ENCODE data around the gene BPTF.
"Not testable (repeated sequence)": the region's sequence is repeated elsewhere in the genome, so short reads cannot be mapped to it uniquely, and the experiment has no call there.

The BPTF gene

GRCh38 chr17:67980456-67980855, 155.2 kb downstream of the BPTF start:
- peaks cover 25% of the 10 kb centered on the region for H3K36me3 ChIP-seq (ENCODE audit: insufficient read depth, low read length)
- no peaks in the 10 kb centered on the region for H3K27me3 ChIP-seq (ENCODE audit: insufficient read depth, low read length, poor library complexity)
- H3K9me3 ChIP-seq (ENCODE audit: insufficient read depth, low read length, severe bottlenecking) = no peaks in the 10 kb centered on the region
- no peaks in the 10 kb centered on the region for H4K20me1 ChIP-seq (ENCODE audit: insufficient read depth, low read length)
- H3K79me2 ChIP-seq (ENCODE audit: insufficient read depth, low read length) = no peaks in the 10 kb centered on the region
- ATAC-seq (ENCODE audit: insufficient read depth, low read depth) (no peak), DNase-seq (no peak)
- no peak for TF ChIP-seq CTCF (IDR thresholded peaks at IDR 0.05; ENCODE audit: borderline replicate concordance, extremely low read depth, low read length, poor library complexity, severe bottlenecking)
- TF ChIP-seq EZH2 (IDR thresholded peaks at IDR 0.05; ENCODE audit: borderline replicate concordance, low read depth, low read length, severe bottlenecking) = no peak
- no peak overlapping the region for H2AFZ ChIP-seq (ENCODE audit: low read depth, low read length)
- H3K4me3 ChIP-seq (ENCODE audit: low read depth in 1 of 2, low read length in 2 of 2) = no peak overlapping the region
- no peak overlapping the region for H3K27ac ChIP-seq (ENCODE audit: low read length)
- no peaks in the 10 kb centered on the region for H3K4me1 ChIP-seq (ENCODE audit: insufficient read depth, low read length)
- no peak overlapping the region for H3K9ac ChIP-seq (ENCODE audit: low read depth, low read length)
- no peak overlapping the region for H3K4me2 ChIP-seq (ENCODE audit: insufficient read depth, low read length)

GRCh38 chr17:67980883-67981282, 155.6 kb downstream of the BPTF start:
- not testable (repeated sequence) for H3K4me2 ChIP-seq (ENCODE audit: insufficient read depth, low read length); H3K79me2 ChIP-seq (ENCODE audit: insufficient read depth, low read length); H2AFZ ChIP-seq (ENCODE audit: low read depth, low read length); H4K20me1 ChIP-seq (ENCODE audit: insufficient read depth, low read length); H3K27me3 ChIP-seq (ENCODE audit: insufficient read depth, low read length, poor library complexity); ATAC-seq (ENCODE audit: insufficient read depth, low read depth); H3K9me3 ChIP-seq (ENCODE audit: insufficient read depth, low read length, severe bottlenecking); DNase-seq; H3K27ac ChIP-seq (ENCODE audit: low read length); H3K9ac ChIP-seq (ENCODE audit: low read depth, low read length); H3K4me3 ChIP-seq (ENCODE audit: low read depth in 1 of 2, low read length in 2 of 2); H3K4me1 ChIP-seq (ENCODE audit: insufficient read depth, low read length)
- peaks cover 25% of the 10 kb centered on the region for H3K36me3 ChIP-seq (ENCODE audit: insufficient read depth, low read length)

- Histone ChIP-seq H3K4me1 (ENCODE audit: insufficient read depth, low read length) (no peaks in the 10 kb centered on the region), H3K27ac (ENCODE audit: low read length) (no peak overlapping the region)
- no peak for ATAC-seq (ENCODE audit: insufficient read depth, low read depth)
These were observed 156.8 kb downstream of the BPTF start for GRCh38 chr17:67982034-67982640.

More at GRCh38 chr17:67982034-67982640, 156.8 kb downstream of the BPTF start:
- Histone ChIP-seq H3K4me2 (ENCODE audit: insufficient read depth, low read length) (no peak overlapping the region), H3K9ac (ENCODE audit: low read depth, low read length) (no peak overlapping the region), H3K9me3 (ENCODE audit: insufficient read depth, low read length, severe bottlenecking) (no peaks in the 10 kb centered on the region), H3K79me2 (ENCODE audit: insufficient read depth, low read length) (no peaks in the 10 kb centered on the region), H3K36me3 (ENCODE audit: insufficient read depth, low read length) (peaks cover 20% of the 10 kb centered on the region), H2AFZ (ENCODE audit: low read depth, low read length) (no peak overlapping the region), H4K20me1 (ENCODE audit: insufficient read depth, low read length) (no peaks in the 10 kb centered on the region), H3K27me3 (ENCODE audit: insufficient read depth, low read length, poor library complexity) (no peaks in the 10 kb centered on the region), H3K4me3 (ENCODE audit: low read depth in 1 of 2, low read length in 2 of 2) (no peak overlapping the region)
- TF ChIP-seq EZH2 (IDR thresholded peaks at IDR 0.05; ENCODE audit: borderline replicate concordance, low read depth, low read length, severe bottlenecking) (no peak), CTCF (IDR thresholded peaks at IDR 0.05; ENCODE audit: borderline replicate concordance, extremely low read depth, low read length, poor library complexity, severe bottlenecking) (no peak)
- no peak for DNase-seq
